Measurements from ENCODE around the gene HAGHL.
"Not testable (repeated sequence)": the region's sequence is repeated elsewhere in the genome, so short reads cannot be mapped to it uniquely, and the experiment has no call there.

The HAGHL gene

GRCh38 chr16:710500-711075 is 16.3 kb upstream of the HAGHL start:
- H3K9me3 ChIP-seq (ENCODE audit: control insufficient read depth, low read length) = no peaks in the 10 kb centered on the region
- WGBS, 2 experiments (ENCODE audit: insufficient coverage in 2 of 2) = 80% methylated on average over 20 to 21 of the region's 21 CpGs
- H3K4me1 ChIP-seq (ENCODE audit: control insufficient read depth, insufficient read depth, low read length, poor library complexity, severe bottlenecking) = peaks cover 11% of the 10 kb centered on the region
- H3K4me3 ChIP-seq (ENCODE audit: extremely low read depth, insufficient read depth, low read length, poor library complexity, severe bottlenecking) = no peak overlapping the region
- H3K27ac ChIP-seq (ENCODE audit: low read depth, low read length, severe bottlenecking) = no peak overlapping the region
- H3K36me3 ChIP-seq (ENCODE audit: control insufficient read depth, insufficient read depth, low read length) = no peaks in the 10 kb centered on the region

- H3K27ac ChIP-seq (ENCODE audit: low read depth, low read length, severe bottlenecking) = no peak overlapping the region
- 79 to 90% methylated on average over 10 to 12 of the region's 12 CpGs for WGBS, 2 experiments (ENCODE audit: insufficient coverage in 2 of 2)
- H3K9me3 ChIP-seq (ENCODE audit: control insufficient read depth, low read length) = no peaks in the 10 kb centered on the region
- no peak overlapping the region for H3K4me3 ChIP-seq (ENCODE audit: extremely low read depth, insufficient read depth, low read length, poor library complexity, severe bottlenecking)
- H3K36me3 ChIP-seq (ENCODE audit: control insufficient read depth, insufficient read depth, low read length) = no peaks in the 10 kb centered on the region
- H3K4me1 ChIP-seq (ENCODE audit: control insufficient read depth, insufficient read depth, low read length, poor library complexity, severe bottlenecking) = peaks cover 12% of the 10 kb centered on the region
Measured at GRCh38 chr16:711084-711483, 15.8 kb upstream of the HAGHL start.

DNA sequence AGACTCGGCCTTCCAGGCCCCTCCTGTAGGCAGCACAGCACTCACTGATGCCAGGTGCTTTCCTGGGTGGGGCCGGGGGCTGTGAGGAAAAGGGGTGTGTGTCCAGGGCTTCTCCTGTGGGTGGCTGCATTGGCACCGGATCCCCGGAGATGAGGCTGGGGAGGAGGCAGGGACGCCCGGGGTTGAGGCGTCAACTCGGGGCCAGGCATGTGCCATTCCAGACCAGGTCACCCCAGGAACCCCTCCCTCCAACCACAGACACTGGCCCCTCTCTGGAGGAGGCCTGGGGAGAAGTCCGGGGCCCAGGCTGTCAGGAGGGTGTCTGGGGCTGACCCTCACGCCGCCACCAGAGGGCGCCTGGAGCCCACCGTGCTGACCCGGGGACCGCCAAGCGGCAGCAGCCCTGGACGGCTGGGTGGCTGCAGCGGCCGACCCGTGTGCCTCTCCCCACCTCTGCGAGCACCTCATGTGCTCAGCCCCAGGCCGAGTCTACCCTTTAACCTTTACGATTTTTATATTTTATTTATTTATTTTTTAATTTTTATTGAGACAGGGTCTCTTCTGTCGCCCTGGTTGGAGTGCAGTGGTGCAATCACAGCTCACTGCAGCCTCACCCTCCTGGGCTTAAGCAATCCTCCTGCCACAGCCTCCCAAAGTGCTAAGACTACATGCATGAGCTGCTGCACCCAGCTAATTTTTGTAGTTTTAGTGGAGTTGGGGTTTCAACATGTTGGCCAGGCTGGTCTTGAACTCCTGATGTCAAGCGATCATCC is 15.2 kb upstream of the HAGHL start:
- H3K27ac ChIP-seq (ENCODE audit: low read depth, low read length, severe bottlenecking) = no peak overlapping the region
- no peaks in the 10 kb centered on the region for H3K9me3 ChIP-seq (ENCODE audit: control insufficient read depth, low read length)
- 8 to 40% methylated on average over 5 to 19 of the region's 25 CpGs for WGBS, 2 experiments (ENCODE audit: insufficient coverage in 2 of 2)
- peaks cover 18% of the 10 kb centered on the region for H3K4me1 ChIP-seq (ENCODE audit: control insufficient read depth, insufficient read depth, low read length, poor library complexity, severe bottlenecking)
- no peak overlapping the region for H3K4me3 ChIP-seq (ENCODE audit: extremely low read depth, insufficient read depth, low read length, poor library complexity, severe bottlenecking)
- no peaks in the 10 kb centered on the region for H3K36me3 ChIP-seq (ENCODE audit: control insufficient read depth, insufficient read depth, low read length)

GRCh38 chr16:712740-713250 is 14.1 kb upstream of the HAGHL start:
- not testable (repeated sequence) for H3K4me3 ChIP-seq (ENCODE audit: extremely low read depth, insufficient read depth, low read length, poor library complexity, severe bottlenecking); H3K36me3 ChIP-seq (ENCODE audit: control insufficient read depth, insufficient read depth, low read length); H3K9me3 ChIP-seq (ENCODE audit: control insufficient read depth, low read length)
- 41 to 44% methylated on average over 11 of the region's 13 CpGs for WGBS, 2 experiments (ENCODE audit: insufficient coverage in 2 of 2)
- Histone ChIP-seq H3K4me1 (ENCODE audit: control insufficient read depth, insufficient read depth, low read length, poor library complexity, severe bottlenecking) (peaks cover 20% of the 10 kb centered on the region), H3K27ac (ENCODE audit: low read depth, low read length, severe bottlenecking) (peak overlapping the region; percentile 16)

DNA sequence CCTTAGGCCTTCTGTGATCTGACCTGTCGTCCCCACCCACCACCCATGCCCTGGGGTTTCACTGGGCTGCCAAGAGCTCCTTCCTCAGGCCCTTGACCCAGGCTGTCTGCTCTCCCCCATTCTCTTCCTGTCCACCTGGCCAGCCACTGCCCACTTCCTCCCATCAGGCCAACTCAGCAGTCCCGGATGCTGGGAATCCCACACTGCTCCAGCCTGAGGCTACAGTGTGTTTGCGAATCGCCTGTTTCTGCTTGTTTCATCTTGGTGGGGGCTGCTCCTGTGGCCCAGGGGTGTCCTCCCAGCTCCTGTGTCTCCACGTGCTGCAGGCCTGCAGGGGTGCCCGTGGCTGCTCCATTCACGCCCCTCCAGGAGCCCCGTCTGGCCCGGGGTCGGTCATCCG is 12.8 kb upstream of the HAGHL start:
- Histone ChIP-seq H3K27ac (ENCODE audit: low read depth, low read length, severe bottlenecking) (no peak overlapping the region), H3K4me1 (ENCODE audit: control insufficient read depth, insufficient read depth, low read length, poor library complexity, severe bottlenecking) (peaks cover 20% of the 10 kb centered on the region), H3K36me3 (ENCODE audit: control insufficient read depth, insufficient read depth, low read length) (peaks cover 4% of the 10 kb centered on the region), H3K4me3 (ENCODE audit: extremely low read depth, insufficient read depth, low read length, poor library complexity, severe bottlenecking) (no peak overlapping the region), H3K9me3 (ENCODE audit: control insufficient read depth, low read length) (no peaks in the 10 kb centered on the region)
- WGBS, 2 experiments (ENCODE audit: insufficient coverage in 2 of 2) = 86 to 99% methylated on average over 9 to 11 of the region's 11 CpGs

DNA sequence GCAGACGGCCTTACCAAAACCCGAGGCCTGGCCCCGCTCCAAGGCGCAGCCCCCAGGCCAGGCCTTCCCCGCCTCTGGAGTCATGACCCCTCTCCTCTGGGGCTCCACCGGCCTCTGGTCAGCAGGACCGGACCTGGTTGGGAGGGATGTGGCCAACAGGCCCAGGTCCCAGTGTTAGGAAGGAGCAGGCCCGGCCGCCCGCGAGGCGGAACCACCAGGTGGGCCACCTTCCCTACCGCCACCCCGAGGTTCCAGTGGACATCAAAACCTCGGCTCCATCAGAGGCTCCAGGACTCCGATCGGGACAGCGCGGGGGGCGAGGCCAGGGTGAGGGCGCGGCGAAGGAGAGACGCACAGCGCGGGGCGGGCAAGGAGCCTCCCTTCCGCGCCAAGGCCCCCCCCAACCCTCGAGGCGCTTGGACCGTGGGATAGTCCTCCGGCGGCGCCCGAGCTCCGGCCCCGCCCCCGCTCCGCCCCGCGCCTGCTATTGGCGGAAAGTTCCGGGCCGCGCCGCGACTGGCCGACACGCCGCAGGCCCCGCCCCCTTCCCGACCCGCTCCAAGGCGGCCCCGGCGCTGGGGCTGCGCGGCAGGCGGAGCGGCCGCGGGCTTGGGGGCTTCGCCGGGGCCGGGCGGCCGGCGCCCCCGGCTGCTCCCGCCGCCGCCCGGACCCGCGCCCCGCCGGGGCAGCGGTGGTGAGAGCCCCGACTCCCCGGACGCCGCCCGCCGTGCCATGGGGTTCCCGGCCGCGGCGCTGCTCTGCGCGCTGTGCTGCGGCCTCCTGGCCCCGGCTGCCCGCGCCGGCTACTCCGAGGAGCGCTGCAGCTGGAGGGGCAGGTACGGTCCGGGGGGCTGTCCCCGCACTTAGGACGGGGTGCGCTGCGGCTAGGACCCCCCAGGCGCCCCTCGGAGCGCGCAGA is 12.1 kb upstream of the HAGHL start, which contains the start of gene METRN:
Gene METRN (plus strand): TSS at position 561 of the 919 bp plus-strand sequence. CDS start 172 bp downstream, at position 733.
- Histone ChIP-seq H3K4me1 (ENCODE audit: control insufficient read depth, insufficient read depth, low read length, poor library complexity, severe bottlenecking) (peaks cover 19% of the 10 kb centered on the region), H3K9me3 (ENCODE audit: control insufficient read depth, low read length) (no peaks in the 10 kb centered on the region), H3K4me3 (ENCODE audit: extremely low read depth, insufficient read depth, low read length, poor library complexity, severe bottlenecking) (peak within 1 kb of the TSS; percentile 58), H3K27ac (ENCODE audit: low read depth, low read length, severe bottlenecking) (peak within 1 kb of the TSS; percentile 53), H3K36me3 (ENCODE audit: control insufficient read depth, insufficient read depth, low read length) (peaks cover 4% of the 10 kb centered on the region)
- 12 to 15% methylated on average over 79 to 87 of the region's 108 CpGs for WGBS, 2 experiments (ENCODE audit: insufficient coverage in 2 of 2)

- Histone ChIP-seq H3K27ac (ENCODE audit: low read depth, low read length, severe bottlenecking) (peak overlapping the region; percentile 53), H3K36me3 (ENCODE audit: control insufficient read depth, insufficient read depth, low read length) (peaks cover 4% of the 10 kb centered on the region), H3K4me1 (ENCODE audit: control insufficient read depth, insufficient read depth, low read length, poor library complexity, severe bottlenecking) (peaks cover 17% of the 10 kb centered on the region), H3K9me3 (ENCODE audit: control insufficient read depth, low read length) (no peaks in the 10 kb centered on the region), H3K4me3 (ENCODE audit: extremely low read depth, insufficient read depth, low read length, poor library complexity, severe bottlenecking) (peak overlapping the region; percentile 58)
- whole genome bisulfite sequencing, 2 experiments (ENCODE audit: insufficient coverage in 2 of 2) = 5% methylated on average over 51 to 69 of the region's 74 CpGs
Measured at GRCh38 chr16:715477-716199, 11.3 kb upstream of the HAGHL start.

- H3K36me3 ChIP-seq (ENCODE audit: control insufficient read depth, insufficient read depth, low read length) = peaks cover 4% of the 10 kb centered on the region
- H3K4me3 ChIP-seq (ENCODE audit: extremely low read depth, insufficient read depth, low read length, poor library complexity, severe bottlenecking) = peak overlapping the region; percentile 58
- H3K4me1 ChIP-seq (ENCODE audit: control insufficient read depth, insufficient read depth, low read length, poor library complexity, severe bottlenecking) = peaks cover 16% of the 10 kb centered on the region
- H3K9me3 ChIP-seq (ENCODE audit: control insufficient read depth, low read length) = no peaks in the 10 kb centered on the region
- 18 to 31% methylated on average over 4 to 11 of the region's 12 CpGs for WGBS, 2 experiments (ENCODE audit: insufficient coverage in 2 of 2)
- H3K27ac ChIP-seq (ENCODE audit: low read depth, low read length, severe bottlenecking) = peak overlapping the region; percentile 53
Measured at GRCh38 chr16:716200-716568, 10.7 kb upstream of the HAGHL start.

DNA sequence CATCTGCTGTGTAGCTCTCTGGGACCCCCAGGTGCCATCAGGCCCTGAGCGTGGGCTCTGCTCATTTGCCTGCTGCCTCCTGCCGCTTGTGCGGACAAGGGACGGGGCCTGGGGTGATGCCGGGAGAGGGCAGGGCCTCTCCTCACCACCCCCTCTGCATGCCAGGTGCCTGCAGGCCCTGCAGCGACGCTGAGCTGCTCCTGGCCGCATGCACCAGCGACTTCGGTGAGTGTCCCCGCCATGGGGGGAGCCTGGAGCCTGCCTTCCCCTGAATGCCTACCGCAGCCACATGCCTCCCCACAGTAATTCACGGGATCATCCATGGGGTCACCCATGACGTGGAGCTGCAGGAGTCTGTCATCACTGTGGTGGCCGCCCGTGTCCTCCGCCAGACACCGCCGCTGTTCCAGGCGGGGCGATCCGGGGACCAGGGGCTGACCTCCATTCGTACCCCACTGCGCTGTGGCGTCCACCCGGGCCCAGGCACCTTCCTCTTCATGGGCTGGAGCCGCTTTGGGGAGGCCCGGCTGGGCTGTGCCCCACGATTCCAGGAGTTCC is 10.1 kb upstream of the HAGHL start:
- peaks cover 16% of the 10 kb centered on the region for H3K4me1 ChIP-seq (ENCODE audit: control insufficient read depth, insufficient read depth, low read length, poor library complexity, severe bottlenecking)
- no peak overlapping the region for H3K27ac ChIP-seq (ENCODE audit: low read depth, low read length, severe bottlenecking)
- peaks cover 4% of the 10 kb centered on the region for H3K36me3 ChIP-seq (ENCODE audit: control insufficient read depth, insufficient read depth, low read length)
- WGBS, 2 experiments (ENCODE audit: insufficient coverage in 2 of 2) = 92% methylated on average over 17 to 29 of the region's 29 CpGs
- H3K4me3 ChIP-seq (ENCODE audit: extremely low read depth, insufficient read depth, low read length, poor library complexity, severe bottlenecking) = no peak overlapping the region
- H3K9me3 ChIP-seq (ENCODE audit: control insufficient read depth, low read length) = no peaks in the 10 kb centered on the region
